DND-41 (cell line): Measurements from ENCODE around the gene KLHL11.

Source experiments
- ATAC-seq: fragments of 200-7000 bp; cut with Tn5 transposase; 3 replicates; pipeline ENCODE4 v1.9.1; 2021; ENCODE audit warnings: low read depth; ENCODE audit not compliant: insufficient read depth
- DNase-seq: peaks from one replicate; pipeline ENCODE4 v3.0.0-alpha.2; 2020
- H2AFZ ChIP-seq: 2 replicates; pipeline ENCODE4 v1.6.0; 2012; ENCODE audit warnings: low read depth, low read length
- H3K27ac ChIP-seq: 2 replicates; pipeline ENCODE4 v1.5.1; 2012; ENCODE audit warnings: low read length, inconsistent platforms
- H3K27me3 ChIP-seq: fragments of 200-600 bp; sonication (generic); 2 replicates; pipeline ENCODE4 v1.6.0; 2012; ENCODE audit warnings: low read length, mild to moderate bottlenecking, inconsistent platforms; ENCODE audit not compliant: insufficient read depth, poor library complexity
- H3K36me3 ChIP-seq: 2 replicates; pipeline ENCODE4 v1.5.1; 2012; ENCODE audit warnings: low read length, inconsistent platforms; ENCODE audit not compliant: insufficient read depth
- H3K4me1 ChIP-seq: 2 replicates; pipeline ENCODE4 v1.5.1; 2012; ENCODE audit warnings: mild to moderate bottlenecking, low read length; ENCODE audit not compliant: insufficient read depth
- H3K4me2 ChIP-seq: 2 replicates; pipeline ENCODE4 v1.6.0; 2012; ENCODE audit warnings: mild to moderate bottlenecking, moderate library complexity, low read length, inconsistent platforms; ENCODE audit not compliant: insufficient read depth
- H3K4me3 ChIP-seq, 2 experiments: fragments of 200-600 bp in 1 of 2; shearing (Covaris generic) in 1 of 2; 2 replicates each; pipeline ENCODE4 v1.5.1; 2012 to 2016; ENCODE audit warnings: inconsistent platforms in 2 of 2, low read length in 2 of 2, mild to moderate bottlenecking in 2 of 2, low read depth in 1 of 2, moderate library complexity in 1 of 2
- H3K79me2 ChIP-seq: 2 replicates; pipeline ENCODE4 v1.6.0; 2012; ENCODE audit warnings: low read length, inconsistent platforms; ENCODE audit not compliant: insufficient read depth
- H3K9ac ChIP-seq: 2 replicates; pipeline ENCODE4 v1.6.0; 2012; ENCODE audit warnings: low read depth, mild to moderate bottlenecking, inconsistent platforms, low read length, moderate library complexity
- H3K9me3 ChIP-seq: 2 replicates; pipeline ENCODE4 v1.5.1; 2012; ENCODE audit warnings: low read length, moderate library complexity, mild to moderate bottlenecking, inconsistent platforms; ENCODE audit not compliant: insufficient read depth, severe bottlenecking
- H4K20me1 ChIP-seq: 2 replicates; pipeline ENCODE4 v1.6.0; 2012; ENCODE audit warnings: low read length; ENCODE audit not compliant: insufficient read depth
- EZH2 ChIP-seq: IDR thresholded peaks from 3 replicates; pipeline ENCODE4 v1.6.1; 2012; ENCODE audit warnings: borderline replicate concordance, low read depth, mild to moderate bottlenecking, moderate library complexity, low read length, inconsistent platforms; ENCODE audit not compliant: severe bottlenecking
- TF ChIP-seq, protein P1 (sequence below): IDR thresholded peaks from 2 replicates; pipeline ENCODE4 v1.5.1; 2012; ENCODE audit warnings: borderline replicate concordance, low read length, moderate library complexity, mild to moderate bottlenecking; ENCODE audit not compliant: poor library complexity, severe bottlenecking; ENCODE audit errors: extremely low read depth

The KLHL11 gene

DNA sequence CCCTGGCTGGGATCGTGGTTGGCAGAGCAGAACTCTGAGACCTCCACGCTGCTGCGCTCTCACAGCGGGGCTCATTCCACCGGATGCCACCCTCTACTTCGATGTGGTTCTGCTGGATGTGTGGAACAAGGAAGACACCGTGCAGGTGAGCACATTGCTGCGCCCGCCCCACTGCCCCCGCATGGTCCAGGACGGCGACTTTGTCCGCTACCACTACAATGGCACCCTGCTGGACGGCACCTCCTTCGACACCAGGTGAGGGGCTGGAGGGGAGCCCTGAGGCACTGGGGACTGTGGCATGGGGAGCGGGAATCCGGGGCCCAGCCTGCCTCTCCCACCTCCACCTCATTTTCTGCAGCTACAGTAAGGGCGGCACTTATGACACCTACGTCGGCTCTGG is 47.2 kb downstream of the KLHL11 start:
- H3K9me3 ChIP-seq = no peaks in the 10 kb centered on the region
- no peak overlapping the region for H3K4me2 ChIP-seq
- H3K27me3 ChIP-seq = peaks cover 6% of the 10 kb centered on the region
- no peak overlapping the region for H3K4me3 ChIP-seq
- H3K27ac ChIP-seq = no peak overlapping the region
- ATAC-seq (no peak), DNase-seq (no peak)
- no peaks in the 10 kb centered on the region for H3K79me2 ChIP-seq
- no peaks in the 10 kb centered on the region for H4K20me1 ChIP-seq
- H3K4me1 ChIP-seq = no peaks in the 10 kb centered on the region
- no peaks in the 10 kb centered on the region for H3K36me3 ChIP-seq
- TF ChIP-seq EZH2 = no peak
- TF ChIP-seq, protein P1, sequence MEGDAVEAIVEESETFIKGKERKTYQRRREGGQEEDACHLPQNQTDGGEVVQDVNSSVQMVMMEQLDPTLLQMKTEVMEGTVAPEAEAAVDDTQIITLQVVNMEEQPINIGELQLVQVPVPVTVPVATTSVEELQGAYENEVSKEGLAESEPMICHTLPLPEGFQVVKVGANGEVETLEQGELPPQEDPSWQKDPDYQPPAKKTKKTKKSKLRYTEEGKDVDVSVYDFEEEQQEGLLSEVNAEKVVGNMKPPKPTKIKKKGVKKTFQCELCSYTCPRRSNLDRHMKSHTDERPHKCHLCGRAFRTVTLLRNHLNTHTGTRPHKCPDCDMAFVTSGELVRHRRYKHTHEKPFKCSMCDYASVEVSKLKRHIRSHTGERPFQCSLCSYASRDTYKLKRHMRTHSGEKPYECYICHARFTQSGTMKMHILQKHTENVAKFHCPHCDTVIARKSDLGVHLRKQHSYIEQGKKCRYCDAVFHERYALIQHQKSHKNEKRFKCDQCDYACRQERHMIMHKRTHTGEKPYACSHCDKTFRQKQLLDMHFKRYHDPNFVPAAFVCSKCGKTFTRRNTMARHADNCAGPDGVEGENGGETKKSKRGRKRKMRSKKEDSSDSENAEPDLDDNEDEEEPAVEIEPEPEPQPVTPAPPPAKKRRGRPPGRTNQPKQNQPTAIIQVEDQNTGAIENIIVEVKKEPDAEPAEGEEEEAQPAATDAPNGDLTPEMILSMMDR = no peak
- H2AFZ ChIP-seq = no peak overlapping the region
- no peak overlapping the region for H3K9ac ChIP-seq

DNA sequence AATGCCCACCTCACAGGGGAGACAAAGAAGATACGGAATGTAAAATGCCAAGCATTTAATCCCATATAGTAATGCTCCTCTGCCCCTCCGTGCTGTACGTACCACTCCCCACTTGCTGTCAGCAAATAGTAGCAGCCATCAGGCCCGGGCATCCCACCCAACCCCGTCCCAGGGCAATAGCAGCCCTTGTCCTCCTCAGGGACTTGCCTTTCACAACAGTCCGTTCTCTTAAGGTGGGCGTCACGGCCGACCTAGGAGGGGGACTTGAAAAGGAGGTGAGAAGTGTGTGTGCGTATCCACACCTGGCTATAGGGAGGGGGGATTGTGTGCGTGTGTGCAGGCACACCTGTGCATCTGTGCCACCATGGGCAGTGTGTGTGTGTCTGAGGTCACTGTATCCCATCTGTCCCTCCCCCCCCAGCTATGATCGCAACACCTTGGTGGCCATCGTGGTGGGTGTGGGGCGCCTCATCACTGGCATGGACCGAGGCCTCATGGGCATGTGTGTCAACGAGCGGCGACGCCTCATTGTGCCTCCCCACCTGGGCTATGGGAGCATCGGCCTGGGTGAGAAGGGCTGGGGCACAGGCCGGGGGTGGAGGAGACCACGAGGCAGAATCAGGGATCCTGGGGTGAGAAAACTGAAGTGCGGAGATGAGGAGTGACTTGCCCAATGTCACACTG is 48.4 kb downstream of the KLHL11 start:
- ATAC-seq (no peak), DNase-seq (no peak)
- Histone ChIP-seq H3K9me3 (no peaks in the 10 kb centered on the region), H4K20me1 (no peaks in the 10 kb centered on the region), H3K27ac (no peak overlapping the region), H3K4me1 (peaks cover 6% of the 10 kb centered on the region), H2AFZ (no peak overlapping the region), H3K27me3 (peaks cover 15% of the 10 kb centered on the region), H3K4me3 (no peak overlapping the region), H3K79me2 (no peaks in the 10 kb centered on the region), H3K4me2 (no peak overlapping the region), H3K9ac (no peak overlapping the region), H3K36me3 (no peaks in the 10 kb centered on the region)
- TF ChIP-seq EZH2 = no peak
- TF ChIP-seq, protein P1 = no peak

DNA sequence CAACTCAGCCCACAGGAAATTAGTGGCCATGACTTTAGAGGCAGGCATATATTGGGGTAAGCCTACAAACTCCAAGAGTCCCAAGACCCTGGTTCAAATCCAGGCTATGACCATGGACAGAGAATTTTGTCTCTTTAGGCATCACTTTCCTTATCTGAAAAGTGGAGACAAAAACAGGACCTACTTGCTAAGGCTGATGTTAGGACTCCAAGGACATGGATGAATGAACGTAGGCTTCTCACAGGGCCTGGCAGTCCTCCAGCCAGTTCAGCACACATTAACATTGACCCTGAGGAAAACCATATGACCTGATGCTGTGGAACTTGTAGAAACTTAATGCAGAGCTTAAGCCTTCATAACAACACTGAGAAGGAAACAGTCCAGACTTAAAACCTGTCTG is 51.0 kb downstream of the KLHL11 start:
- Histone ChIP-seq H3K27me3 (peaks cover 21% of the 10 kb centered on the region), H4K20me1 (no peaks in the 10 kb centered on the region), H2AFZ (no peak overlapping the region), H3K27ac (no peak overlapping the region), H3K9me3 (no peaks in the 10 kb centered on the region), H3K9ac (no peak overlapping the region), H3K79me2 (no peaks in the 10 kb centered on the region), H3K4me1 (peaks cover 18% of the 10 kb centered on the region), H3K36me3 (no peaks in the 10 kb centered on the region), H3K4me3 (no peak overlapping the region), H3K4me2 (no peak overlapping the region)
- DNase-seq = no peak
- ATAC-seq = no peak
- TF ChIP-seq, protein P1 = no peak
- no peak for TF ChIP-seq EZH2
